ENCODE measurements around the gene SESN1.

SESN1 gene

DNA sequence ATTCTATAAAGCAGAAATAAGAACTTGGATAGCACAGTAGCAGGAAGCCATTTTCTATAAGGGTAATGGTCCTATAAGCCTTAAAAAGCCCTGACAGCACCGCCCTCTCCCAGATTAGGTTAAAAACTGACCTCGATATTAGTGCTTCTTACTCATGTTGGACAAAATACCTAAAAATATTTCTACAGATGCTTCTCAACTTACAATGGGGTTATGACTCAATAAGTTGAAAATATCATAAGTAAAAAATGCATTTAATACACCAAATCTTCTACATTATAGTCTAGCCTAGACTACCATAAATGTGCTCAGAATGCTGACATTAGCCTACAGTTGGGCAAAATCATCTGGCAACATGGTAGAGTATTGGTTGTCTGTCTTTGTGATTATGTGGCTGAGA is 70.3 kb downstream of the SESN1 start:
- DNase-seq: no peak

DNA sequence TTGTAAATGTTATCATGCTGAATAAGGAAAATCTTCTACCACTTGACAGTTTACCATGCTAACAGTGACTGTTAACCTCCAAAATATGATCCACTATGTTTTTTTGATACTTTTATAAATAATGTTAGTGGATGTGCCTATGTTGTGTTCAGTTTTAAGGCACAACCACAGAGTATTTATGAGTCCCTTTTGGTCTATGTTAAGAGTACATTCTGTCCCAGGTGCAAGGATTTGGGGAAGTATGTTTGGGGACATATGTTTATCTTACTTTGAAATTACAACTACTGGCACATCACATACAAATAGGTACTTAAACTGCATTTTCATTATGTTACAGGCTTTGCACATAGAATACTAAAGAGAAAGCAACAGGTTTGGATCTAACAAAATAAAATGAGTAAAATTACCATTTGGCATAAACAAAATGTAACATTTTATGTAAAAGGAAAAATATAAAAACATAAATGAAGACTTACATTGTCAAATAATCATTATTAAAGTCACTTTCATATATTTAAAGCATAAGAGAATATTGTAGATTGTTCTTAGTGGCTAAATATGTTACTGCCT is 71.2 kb downstream of the SESN1 start:
- DNase-seq: no peak

DNA sequence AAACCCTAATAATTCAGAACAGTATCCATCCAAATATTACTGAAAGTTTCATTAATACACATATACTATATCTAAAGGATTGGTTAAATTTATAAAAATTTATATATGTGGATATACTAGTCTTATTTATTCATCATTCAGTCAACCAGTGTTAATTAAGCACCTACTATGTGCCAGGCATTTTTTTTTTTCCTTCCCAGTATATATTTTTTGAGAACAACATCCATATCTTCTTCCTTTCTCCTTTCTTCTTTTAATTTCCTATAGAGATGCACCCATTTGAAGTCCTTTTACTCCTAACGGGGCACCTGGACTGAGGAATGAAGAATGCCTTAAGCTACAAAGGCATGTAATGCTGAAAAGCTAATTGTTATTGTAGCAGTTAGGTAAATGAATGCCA is 72.8 kb downstream of the SESN1 start:
- DNase-seq: no peak

DNA sequence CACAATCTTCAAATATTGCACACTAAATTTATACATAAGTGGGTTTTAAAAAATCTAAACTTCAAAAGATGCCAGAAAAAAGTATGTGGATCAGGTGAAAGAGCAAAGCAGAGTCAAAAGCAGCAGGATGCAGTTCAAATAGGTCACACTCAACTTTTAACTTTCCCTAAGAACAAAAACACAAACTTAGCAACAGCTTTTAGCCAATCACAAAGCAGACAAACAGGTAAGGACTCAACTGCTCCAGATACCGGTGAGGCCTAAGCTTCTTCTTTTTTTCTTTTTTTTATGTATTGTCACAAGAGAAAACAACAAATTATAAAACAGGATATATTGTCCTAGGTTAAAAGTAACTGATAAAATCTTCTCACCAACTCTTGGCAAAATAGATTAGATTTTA is 74.7 kb downstream of the SESN1 start:
- no peak for DNase-seq

DNA sequence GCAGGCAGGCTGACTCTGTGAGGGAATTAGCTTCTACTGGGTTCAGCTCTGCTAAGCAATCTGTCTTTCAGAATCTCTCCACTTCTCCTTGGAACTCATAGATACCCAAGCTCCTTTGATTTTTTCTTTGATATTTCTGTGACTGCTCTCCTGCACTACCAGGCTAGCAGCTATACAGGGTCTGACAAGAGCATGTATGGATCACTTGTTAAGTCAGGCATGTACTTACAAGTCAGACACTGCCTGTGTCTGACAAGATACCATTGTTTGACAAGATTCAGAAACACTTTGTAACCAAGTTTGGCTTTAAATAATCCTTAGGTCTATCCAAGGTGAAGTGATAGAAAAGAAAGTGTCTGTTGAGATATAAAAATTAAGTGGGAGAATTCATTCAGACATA is 79.5 kb downstream of the SESN1 start:
- no peak for DNase-seq

DNA sequence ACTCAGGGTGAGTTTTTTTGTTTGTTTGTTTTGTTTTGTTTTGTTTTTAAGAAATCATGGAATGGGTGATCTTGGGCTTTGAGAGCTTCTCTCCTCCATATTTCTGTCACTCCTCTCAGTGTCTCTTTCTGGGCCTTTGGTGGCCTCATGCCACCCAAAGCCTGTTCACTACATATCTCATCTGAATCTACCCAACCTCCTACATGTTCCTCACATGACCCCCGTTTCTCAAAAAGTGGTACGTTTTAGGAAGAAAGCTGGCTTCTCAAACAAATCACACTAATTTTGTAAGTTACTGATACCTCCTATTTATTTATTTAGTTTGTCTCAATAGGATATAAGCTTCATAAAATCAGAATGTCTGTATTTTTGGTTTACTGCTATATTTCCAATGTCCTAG is 80.0 kb downstream of the SESN1 start:
- no peak for DNase-seq

DNA sequence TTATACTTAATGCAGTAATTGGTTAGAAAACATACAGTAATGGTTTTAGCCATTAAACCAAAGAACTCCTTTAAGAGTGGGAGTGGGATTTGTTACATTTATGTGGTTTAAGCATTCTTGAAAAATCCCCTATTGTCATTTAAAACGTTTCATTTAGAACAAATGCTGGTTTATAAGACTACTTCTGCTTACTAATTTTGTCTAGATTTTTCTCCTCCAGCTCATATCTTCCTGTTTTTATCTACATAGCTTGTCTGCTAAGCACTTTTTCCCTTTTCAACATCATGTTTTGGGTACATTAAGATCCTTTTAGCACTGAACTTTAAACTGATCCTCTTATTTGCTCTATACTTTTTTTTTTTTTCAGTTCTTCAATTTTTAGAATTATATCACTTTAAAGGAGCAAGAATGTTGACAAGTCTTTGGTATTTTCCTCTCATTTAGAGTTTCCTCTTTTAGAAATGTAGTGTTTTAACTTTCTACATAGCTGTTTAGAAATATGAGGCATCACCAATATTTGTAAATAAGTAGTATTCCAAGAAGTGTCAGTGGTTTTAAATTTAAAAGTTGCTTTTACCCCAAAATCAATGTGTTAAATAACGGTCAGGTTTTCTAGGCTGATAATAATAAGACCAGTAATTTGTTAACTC is 80.9 kb downstream of the SESN1 start:
- DNase-seq: no peak

DNA sequence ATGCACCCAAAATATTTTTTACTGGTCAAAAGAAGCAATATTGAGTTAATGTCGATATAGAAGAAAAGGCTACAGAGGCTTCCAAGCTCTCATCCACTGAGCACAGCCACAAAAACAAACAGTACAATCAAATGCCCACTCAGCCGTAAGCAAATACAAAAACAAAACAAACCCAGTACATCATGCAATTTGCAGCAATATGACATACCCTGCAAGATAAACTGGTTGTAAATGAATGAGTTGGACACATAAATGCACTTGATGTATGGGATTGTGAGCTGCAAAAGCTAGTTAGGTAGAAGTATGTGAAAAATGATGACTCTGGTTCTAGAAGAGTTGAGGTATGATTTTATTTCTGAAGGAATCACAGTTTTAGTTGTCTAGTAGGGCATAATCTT is 83.9 kb downstream of the SESN1 start:
- DNase-seq: no peak

DNA sequence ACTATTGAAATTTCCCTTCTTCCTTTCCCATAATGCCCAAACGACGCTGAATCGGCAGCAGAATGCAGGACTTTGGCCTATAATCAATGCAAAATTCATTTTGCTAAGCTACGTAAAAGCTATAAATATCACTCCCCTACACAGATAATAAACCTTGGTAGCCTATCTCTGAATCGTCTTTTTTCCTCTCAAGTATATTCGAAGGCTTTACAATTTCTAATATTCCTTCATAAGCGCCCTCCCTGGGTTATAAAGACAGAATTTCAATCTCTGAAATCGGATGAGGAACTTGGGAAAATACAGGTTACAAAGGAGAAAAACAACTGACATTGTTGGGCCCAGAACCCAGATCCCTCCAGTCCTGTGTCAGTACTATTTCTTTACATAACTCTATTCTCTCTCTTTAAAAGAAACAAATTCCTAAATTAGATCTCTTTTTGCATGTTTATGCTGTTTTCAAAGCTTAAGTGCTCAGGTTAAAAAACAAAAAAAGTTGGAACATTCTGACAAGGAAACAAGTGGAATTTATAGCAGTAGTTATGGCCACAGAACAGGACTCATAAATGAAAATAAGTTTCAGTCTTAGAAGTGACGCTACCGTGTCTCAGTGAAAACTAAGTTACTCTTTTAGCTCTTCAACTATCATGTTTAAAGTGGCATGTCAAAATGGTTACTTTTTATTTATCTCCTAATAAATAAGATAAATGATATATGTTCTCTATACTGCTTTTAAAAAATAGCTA is 84.5 kb downstream of the SESN1 start:
- no peak for DNase-seq

DNA sequence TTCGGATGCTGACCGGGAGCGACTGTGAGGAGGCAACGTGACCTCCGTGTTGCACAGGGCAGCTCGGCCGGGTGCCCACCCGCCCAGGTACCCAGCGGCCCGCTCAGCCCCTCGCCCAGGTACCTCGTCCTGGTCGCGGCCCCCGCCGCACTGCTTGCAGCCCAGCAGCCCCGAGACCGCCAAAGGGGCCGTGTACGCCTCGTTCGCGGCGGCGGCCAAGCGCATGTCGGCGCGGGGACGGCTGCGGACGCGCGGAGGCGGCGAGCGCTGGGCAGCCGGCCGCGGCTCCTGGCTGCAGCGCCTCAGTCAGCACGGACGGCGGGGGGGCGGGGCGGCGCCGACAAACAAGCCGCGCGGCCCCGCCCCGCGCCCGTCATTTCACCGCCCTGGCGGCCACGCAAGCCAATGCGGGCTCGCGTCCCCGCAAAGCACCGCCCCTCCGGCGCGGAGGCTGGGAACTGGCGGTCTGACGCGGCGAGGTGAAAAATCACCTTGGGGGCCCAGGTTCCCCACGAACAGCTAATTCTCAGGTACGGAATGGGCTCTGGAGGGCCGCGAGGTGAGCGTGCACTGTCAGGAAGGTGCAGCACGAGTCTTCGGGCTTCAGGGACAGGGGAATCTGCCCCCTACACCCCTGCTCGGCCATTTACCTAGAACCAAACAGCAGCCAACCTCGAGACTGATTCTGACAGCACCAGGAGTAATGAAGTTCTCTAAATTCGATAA is 85.2 kb downstream of the SESN1 start:
- DNase-seq: peak; percentile 94

DNA sequence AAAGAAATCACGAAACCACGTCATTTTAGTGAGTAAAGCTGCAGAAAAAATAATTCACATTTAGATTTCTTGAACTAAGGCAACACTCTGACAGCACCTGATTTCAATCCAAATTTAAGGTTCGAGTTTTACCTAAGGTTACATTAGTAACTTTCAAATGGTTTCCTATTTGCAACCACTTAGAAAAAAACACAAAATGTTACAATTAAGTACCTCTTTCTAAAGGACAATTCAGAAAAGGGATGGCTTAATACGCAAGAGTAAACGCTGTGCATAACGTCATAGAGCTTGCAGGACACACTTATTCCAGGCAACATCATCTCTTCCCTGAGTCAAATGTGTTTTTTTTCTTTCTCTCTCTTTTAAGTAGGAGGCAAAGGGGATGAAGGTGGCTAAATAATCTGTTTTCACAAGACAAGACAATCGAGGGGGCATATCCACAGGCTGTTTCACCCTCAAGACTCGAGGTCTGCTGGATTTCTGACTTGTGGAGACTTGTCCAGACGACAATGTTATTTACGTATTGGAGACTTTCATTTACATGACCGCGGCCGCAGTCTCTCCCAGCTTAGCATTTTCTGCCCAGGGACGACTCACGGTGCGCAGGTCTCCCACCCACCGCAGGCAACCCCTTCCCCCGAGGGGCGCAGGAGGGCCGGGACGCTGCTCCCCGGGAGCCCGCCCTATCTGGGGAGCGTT is 86.0 kb downstream of the SESN1 start:
- DNase-seq: no peak

DNA sequence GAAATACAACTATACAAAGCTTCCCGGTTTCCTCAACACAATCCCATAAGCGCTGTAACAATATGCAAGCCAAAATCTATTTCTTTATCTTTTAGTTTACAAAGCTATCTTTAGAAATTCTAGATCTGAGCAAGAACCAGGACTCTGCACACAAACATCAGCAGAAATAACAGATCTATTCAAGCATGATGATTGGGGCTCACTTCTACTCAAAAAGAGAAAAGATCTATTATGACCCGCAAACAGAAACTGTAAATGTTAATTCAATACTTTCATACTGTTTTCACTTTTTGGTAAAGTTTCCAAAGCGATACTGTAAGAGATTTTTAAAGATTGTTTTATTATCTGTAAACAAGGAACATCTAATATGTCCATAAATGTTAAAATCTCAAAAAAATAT is 86.6 kb downstream of the SESN1 start:
- DNase-seq: no peak

DNA sequence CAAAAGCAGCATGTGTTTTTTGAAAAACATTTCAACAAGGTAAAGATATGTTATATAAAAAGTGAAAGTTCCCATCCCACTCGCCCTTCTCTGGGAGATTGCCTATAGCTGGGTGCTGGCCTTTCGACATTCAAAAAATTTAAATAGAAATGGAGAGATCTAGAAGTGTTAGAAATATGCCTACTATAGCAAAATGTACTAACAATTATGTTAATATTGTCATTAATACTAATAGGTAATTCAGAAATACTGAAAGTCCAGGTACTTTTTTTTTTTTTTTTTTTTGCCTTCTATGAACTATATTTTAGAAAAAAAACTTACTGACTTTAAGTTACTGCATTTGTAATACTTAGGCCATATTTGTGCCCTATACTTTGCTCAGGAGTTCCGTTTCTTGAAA is 87.1 kb downstream of the SESN1 start:
- DNase-seq: no peak

DNA sequence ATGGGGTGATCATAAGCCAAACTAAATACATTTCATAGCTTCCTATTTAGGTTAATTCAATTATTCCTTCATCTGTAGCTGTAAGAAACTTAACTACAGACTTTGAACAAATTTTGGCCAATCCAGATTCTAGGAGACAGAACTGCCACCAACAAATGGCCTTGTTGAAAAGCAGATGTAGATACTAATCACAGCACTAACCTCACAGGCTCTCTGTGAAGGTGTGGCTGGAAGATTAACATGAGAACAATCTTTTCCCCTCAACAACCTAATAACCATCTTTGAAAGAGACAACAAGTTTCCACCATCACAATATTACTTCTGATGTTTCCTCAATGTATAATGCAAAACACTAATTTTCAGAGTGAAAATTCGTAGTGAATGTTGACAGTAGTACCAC is 87.8 kb downstream of the SESN1 start:
- no peak for DNase-seq

DNA sequence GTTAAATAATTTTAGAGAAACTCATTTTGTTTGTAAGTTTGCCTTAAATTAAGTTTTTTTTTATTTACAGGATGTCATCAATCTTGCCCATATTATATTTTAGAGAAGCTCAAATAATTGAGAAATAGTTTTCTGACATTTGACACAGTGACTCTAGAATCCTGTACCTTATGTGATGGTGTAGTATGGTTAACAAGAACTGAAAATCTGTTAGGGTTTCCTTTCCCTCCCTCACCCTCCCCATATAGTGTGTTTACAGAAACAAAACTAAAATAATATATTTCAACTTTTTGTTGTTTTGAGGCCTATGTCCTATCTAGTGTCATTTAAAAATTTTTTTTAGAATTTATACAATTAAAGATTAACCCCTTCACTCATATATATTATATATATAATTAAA is 91.8 kb downstream of the SESN1 start:
- no peak for DNase-seq

DNA sequence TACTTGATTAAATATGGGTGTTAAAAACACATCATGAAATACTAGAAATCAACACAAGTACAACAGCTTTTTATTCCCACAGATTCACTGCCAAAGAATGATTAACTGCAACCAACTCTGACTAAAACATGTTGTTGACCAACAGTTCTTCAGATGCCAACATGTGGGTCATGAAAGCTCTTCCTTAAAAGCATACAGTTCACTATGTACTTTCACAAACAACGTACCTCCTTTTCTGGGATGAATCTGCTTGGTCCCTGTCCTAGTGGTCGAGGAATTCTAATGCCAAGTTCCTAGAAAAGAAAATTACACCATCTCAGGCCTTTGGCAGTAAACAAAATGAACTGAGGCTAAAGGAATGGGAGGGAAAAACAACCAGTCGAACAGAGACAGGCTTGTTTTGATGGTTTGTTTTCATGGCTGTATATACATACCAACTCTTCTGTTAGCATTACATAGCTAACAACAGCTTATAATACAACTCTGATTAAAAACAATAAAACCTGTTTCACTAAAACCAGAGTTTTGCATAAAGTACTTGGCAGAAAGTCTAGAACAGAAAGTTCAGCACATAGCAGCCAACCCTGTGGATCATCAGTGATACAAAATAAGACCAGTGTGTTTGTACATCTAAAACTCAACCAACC is 92.5 kb downstream of the SESN1 start:
- DNase-seq: no peak

DNA sequence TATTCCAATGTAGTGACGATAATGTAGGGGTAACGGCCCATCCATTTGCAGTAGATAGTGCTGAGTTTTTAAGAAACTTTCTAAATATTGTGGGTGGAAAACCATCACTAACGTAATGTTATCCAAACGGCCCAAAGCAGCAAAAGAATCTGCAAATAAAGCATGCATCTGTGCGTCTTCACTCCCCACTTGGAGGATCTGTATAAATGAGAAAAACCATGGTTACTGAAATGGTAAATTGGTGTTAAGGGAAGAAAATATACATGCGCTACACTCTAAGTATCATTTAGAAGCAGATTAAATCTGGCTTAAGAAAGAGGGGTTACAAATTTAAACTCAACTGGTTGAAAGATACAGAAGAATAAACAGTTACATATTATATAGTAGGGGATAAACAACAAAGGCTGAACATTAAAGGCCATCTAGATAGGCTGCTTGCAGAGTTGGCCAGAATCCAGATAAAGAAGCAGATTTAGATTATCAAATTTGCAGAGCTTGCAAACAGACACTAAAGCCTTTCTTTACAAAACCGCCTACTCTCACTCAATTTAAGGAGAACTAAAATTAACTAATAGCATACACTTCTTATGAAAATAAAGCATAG is 93.3 kb downstream of the SESN1 start:
- DNase-seq: no peak

DNA sequence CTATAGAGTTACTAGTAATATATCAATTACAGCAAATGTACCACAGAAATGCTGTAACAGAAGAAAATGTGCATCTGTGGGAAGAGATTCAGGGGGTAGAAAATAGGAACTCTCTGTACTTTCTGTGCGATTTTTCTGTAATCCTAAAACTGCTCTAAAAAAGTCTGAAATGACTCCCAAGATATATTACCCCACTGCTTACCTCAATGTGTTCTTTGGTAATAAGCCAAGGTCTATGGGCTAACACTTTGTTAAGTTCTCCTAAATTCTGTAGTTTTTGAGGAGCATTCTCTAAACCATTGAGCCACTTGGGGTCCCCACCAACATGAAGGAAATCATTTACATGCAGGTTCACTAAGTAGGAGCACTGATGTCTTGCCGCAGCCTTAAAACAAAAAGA is 94.4 kb downstream of the SESN1 start:
- DNase-seq: no peak

DNA sequence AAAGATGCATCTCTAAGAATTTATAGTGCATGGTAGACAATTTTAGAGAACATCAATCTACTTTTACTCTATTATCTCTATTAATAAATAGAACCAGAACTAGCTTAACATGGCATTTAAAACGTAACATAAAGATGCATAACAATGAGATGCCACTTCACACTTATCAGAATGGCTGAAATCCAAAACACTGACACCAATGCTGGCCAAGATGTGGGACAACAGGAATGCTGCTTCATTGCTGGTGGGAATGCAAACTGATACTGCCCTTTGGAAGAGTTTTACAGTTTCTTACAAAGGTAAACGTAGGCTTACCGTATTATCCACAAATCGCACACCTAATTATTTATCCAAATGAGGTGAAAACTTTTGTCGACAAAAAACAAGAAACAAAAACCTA is 95.2 kb downstream of the SESN1 start:
- no peak for DNase-seq

DNA sequence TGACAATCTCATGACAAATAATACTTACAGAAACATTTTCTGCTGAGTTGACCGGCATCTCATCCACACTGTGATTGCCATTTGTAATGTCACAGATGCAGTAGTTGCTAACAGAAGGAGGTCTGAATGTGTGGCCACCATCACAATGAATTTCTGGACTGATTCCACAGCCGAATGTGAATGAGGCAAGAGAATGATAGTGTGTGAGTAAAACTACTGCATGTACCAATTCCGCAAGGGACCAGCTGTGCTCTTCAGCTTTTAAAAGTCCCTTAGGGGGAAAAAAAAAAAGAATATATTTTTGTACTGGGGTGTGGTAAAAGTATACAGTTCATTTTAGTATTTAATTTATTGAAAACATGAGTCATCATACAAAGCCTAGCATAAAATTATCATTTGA is 96.2 kb downstream of the SESN1 start:
- no peak for DNase-seq

DNA sequence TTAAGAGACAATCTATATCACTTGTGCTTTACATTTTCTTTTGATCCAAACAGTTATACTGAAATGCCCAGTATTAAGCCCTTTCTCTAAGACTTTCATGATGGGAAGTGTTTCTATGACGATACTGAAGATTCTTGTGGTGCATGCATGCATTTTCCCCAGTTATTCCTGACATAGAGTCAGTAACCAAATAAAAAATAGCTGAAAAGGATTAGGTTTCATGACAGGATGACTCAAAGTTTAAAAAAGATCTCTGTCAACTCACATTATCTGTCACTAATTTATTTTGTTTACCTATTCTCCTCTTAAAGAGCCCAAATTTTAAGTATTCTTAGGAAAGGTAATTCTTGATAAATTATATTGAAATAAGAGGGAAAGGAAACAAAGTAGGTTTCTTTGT is 98.4 kb downstream of the SESN1 start:
- no peak for DNase-seq

DNA sequence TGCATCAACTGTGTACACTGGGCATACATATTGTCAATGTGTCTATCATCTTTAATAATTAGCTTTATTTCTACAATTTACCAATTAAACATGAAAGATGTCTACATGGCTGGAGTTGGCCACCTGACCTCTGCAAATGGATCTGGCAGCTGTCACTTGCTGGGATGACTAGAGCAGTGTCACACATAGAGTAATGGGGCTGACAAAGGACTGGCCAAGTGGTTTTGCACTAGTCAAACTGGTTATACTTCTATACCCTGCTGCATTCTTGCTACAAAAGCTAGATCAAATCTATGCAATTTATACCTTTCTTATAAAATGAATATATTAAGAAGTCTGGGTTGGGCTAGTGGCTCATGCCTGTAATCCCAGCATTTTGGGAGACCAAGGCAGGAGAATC is 99.3 kb downstream of the SESN1 start:
- DNase-seq: no peak
